ENCODE data around the gene ZNF816.

DNA sequence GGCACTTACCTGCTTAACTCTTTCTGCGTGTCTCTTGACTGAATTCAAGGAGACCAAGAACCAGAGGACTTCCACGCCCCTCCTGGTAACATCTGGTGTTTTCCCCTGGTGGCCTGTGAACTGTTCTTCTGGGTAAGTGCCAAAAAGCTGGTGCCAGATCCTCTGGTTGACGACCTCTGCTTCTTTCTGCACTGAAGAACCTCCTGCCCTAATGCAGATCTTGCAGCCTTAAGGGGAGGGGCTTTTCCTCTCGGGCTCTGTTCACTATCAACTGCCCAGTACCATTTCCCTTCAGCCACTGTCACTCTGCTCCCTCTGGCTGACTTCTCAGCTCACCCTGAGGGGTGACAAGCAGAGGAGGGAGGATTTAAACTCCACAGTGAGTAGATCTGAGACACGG lies 44.9 kb upstream of the ZNF816 start:
- TF ChIP-seq EZH2 (IDR thresholded peaks at IDR 0.05) = no peak
- TF ChIP-seq POLR2AphosphoS5 (IDR thresholded peaks at IDR 0.05; ENCODE audit: borderline replicate concordance, low read depth, low read length) = no peak
- TF ChIP-seq FOXP2 (optimal IDR thresholded peaks at IDR 0.05; ENCODE audit: control extremely low read depth, extremely low read length, insufficient read depth) = no peak
